ENCODE measurements around the gene TSEN34. TPM values are rescaled to one million over a fixed set of nuclear protein-coding genes. Genes with fewer than 3 reads are reported as not detected.
"Not testable (repeated sequence)": the region's sequence is repeated elsewhere in the genome, so short reads cannot be mapped to it uniquely, and the experiment has no call there.

TSEN34 gene
- total and polyA plus RNA-seq, 3 experiments from 2014 or later, result 22.4 to 38.2 (median 24.6) TPM

DNA sequence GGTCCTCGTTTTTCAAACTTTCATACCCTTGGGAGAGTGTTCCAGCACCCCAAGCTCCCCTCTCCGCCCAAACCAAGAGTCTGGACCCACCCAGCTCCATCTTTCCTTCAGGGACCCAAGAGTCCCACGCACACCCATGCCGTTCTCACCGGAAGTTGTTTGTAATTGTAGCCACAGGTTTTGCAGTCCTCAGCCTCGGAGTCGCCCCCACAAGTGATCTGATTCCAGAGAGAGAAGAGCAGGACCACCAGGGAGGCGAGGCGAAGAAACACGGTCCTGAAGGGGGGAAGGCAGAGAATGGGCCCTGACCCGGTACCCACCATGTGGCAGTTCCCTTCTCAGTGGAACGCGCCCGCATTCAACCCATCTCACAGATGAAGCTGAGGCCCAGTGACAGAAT lies 28.2 kb upstream of the TSEN34 start:
- H3K9me3 Mint-ChIP-seq, result no peaks in the 10 kb centered on the region
- no peaks in the 10 kb centered on the region for H3K36me3 ChIP-seq (ENCODE audit: insufficient read depth, low read length)
- CTCF ChIA-PET, result interaction anchor here (3.6 kb wide), 1 partner anchor 26 kb away, joined by 13 read pairs; the partner anchor contains the start of gene MBOAT7
- H3K27me3 Mint-ChIP-seq, result peaks cover 4 to 9% of the 10 kb centered on the region in 2 donors
- no peaks in the 10 kb centered on the region for H3K27me3 ChIP-seq (ENCODE audit: insufficient read depth, low read length, poor library complexity, severe bottlenecking)
- POLR2A ChIA-PET, result interaction anchor here (0.9 kb wide), 1 partner anchor 48 kb away, joined by 3 read pairs; no protein-coding TSS in a partner anchor
- H3K36me3 Mint-ChIP-seq, result peaks cover 0 to 22% (median 0%) of the 10 kb centered on the region in 3 donors
- peaks cover 49% of the 10 kb centered on the region for H3K4me1 ChIP-seq (ENCODE audit: insufficient read depth, low read length)
- H3K4me3 Mint-ChIP-seq, result peak overlapping the region; percentile 43 to 93 (median 83)
- H3K9me3 ChIP-seq (ENCODE audit: low read length), result no peaks in the 10 kb centered on the region
- peak overlapping the region; percentile 62 for H3K4me3 ChIP-seq (ENCODE audit: low read length)
- H3K27ac Mint-ChIP-seq, result peak overlapping the region in 3 of 8 donors; percentile 74 to 83 (median 79)
- DNase-seq, result no peak
- peak overlapping the region; percentile 38 for H3K27ac ChIP-seq (ENCODE audit: low read depth, low read length)
- H3K4me1 Mint-ChIP-seq, result peaks cover 41 to 61% (median 59%) of the 10 kb centered on the region in 3 donors

DNA sequence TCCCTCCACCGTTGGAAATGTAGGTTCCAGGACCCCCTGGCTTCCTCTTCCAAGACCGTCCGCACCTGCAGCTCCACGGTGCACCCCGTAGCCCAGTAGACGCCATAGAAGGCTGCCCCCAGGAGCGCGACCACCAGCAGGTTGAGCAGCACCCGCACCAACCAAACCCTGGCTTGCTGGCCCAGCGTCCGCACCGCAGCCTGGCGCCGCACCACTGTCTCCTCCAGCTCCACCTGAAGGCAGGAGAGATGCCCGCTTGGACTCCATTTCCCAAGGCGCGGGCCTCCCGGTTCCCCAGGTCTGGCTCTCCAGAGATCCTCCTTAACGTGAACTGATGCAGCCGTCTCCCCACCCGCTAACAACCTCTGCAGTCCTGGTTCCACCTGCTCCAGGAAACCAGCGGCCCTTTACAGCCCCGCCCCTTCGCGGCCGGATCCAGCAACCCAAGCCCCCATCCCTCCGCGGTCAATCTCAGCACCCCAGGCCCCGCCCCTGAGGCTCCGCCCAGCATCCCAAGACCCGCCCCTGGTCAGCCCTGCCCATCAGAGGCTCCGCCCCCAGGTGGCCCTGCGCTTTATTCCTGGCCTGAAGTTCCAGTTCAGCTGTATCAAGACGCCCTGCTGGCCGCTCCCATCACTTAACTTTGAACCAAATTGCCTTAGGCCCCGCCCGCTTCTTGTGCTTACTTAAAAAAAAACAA lies 26.6 kb upstream of the TSEN34 start:
- H3K9me3 ChIP-seq (ENCODE audit: low read length), result no peaks in the 10 kb centered on the region
- H3K27ac Mint-ChIP-seq, result peak overlapping the region in 5 of 8 donors; percentile 17 to 83 (median 70)
- POLR2A ChIA-PET, result interaction anchor here (0.6 to 1.2 kb wide), 2 partner anchors 25 to 70 kb away, joined by 3 to 4 read pairs; partner anchors contain the start of gene MBOAT7
- peaks cover 34 to 50% (median 45%) of the 10 kb centered on the region in 3 donors for H3K4me1 Mint-ChIP-seq
- peaks cover 36% of the 10 kb centered on the region for H3K4me1 ChIP-seq (ENCODE audit: insufficient read depth, low read length)
- peak overlapping the region; percentile 47 to 87 (median 80) for H3K4me3 Mint-ChIP-seq
- peaks cover 4 to 8% of the 10 kb centered on the region in 2 donors for H3K27me3 Mint-ChIP-seq
- no peaks in the 10 kb centered on the region for H3K27me3 ChIP-seq (ENCODE audit: insufficient read depth, low read length, poor library complexity, severe bottlenecking)
- CTCF ChIA-PET, result interaction anchor here (3.6 kb wide), 1 partner anchor 24 kb away, joined by 13 read pairs; the partner anchor contains the start of gene MBOAT7
- no peak overlapping the region for H3K27ac ChIP-seq (ENCODE audit: low read depth, low read length)
- H3K36me3 ChIP-seq (ENCODE audit: insufficient read depth, low read length), result no peaks in the 10 kb centered on the region
- DNase-seq, result peak; percentile 38 to 65 (median 61)
- H3K36me3 Mint-ChIP-seq, result peaks cover 0 to 7% (median 0%) of the 10 kb centered on the region in 3 donors
- no peak overlapping the region for H3K4me3 ChIP-seq (ENCODE audit: low read length)
- H3K9me3 Mint-ChIP-seq, result no peaks in the 10 kb centered on the region

DNA sequence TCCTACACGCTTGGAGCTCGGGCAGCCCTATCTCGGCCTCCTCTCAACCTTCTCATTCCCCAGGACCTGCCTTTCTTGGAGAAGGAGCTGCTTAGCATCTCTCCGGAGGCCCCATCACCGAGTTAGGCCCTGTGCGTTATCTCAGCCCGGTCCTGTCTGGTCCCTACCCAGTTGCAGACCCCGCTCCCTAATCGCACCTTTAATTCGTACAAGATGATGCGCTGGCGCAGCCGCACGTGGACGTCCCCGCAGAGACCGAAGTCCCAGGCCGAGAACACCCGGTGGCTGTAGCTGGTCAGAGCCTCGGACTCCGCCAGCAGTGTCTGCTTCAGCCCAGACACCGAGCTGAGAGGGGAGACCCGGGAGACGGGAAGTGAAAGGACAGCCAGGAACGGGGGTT lies 25.9 kb upstream of the TSEN34 start:
- Histone ChIP-seq H3K9me3 (ENCODE audit: low read length) (no peaks in the 10 kb centered on the region), H3K27me3 (ENCODE audit: insufficient read depth, low read length, poor library complexity, severe bottlenecking) (no peaks in the 10 kb centered on the region), H3K36me3 (ENCODE audit: insufficient read depth, low read length) (no peaks in the 10 kb centered on the region), H3K4me1 (ENCODE audit: insufficient read depth, low read length) (peaks cover 33% of the 10 kb centered on the region), H3K4me3 (ENCODE audit: low read length) (no peak overlapping the region), H3K27ac (ENCODE audit: low read depth, low read length) (no peak overlapping the region)
- POLR2A ChIA-PET, result no interaction called here
- Mint-ChIP-seq H3K4me1 (peaks cover 27 to 43% (median 38%) of the 10 kb centered on the region in 3 donors), H3K4me3 (no peak overlapping the region), H3K27me3 (peaks cover 4 to 8% of the 10 kb centered on the region in 2 donors), H3K27ac (peak overlapping the region in 1 of 8 donors; percentile 83), H3K36me3 (no peaks in the 10 kb centered on the region), H3K9me3 (no peaks in the 10 kb centered on the region)
- CTCF ChIA-PET, result interaction anchor here (0.7 to 3.6 kb wide), 2 partner anchors 24 to 67 kb away, joined by 3 to 13 read pairs; partner anchors contain the start of gene MBOAT7
- no peak for DNase-seq

DNA sequence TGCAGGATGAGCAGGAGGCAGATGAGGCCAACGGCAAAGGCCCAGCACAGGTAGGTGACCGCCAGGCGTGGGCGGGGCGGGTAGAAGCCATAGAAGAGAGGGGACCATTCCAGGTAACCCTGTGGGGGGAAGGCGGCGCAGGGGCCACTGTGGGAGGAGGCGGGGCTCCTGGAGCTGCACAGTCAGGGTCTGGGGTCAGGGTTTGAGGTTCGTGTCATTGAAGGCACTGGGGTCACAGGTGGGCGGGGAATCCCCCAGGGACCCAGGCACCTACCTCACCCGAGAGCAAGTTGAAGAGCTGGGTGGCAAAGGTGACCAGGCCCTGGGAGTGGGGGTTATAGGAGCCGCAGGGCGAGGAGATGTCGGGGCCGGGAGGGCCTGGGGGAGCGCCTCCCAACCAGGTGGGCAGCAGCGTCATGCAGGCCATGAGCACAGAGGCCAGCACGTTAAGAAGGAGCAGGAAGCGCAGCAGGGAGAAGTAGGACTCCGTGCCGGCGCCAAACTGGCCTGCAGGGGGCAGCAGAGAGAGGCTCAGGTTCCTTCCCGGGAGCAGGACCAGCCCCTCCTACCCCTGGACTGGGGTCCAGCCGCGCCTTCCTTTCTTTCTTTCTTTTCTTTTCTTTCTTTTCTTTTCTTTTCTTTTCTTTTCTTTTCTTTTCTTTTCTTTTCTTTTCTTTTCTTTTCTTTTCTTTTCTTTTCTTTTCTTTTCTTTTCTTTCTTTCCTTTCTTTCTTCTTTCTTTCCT lies 22.8 kb upstream of the TSEN34 start:
- Mint-ChIP-seq H3K36me3 (no peaks in the 10 kb centered on the region), H3K9me3 (no peaks in the 10 kb centered on the region), H3K27ac (peak overlapping the region in 4 of 8 donors; percentile 24 to 71 (median 36)), H3K27me3 (peaks cover 0 to 3% of the 10 kb centered on the region in 2 donors), H3K4me3 (peak overlapping the region in 1 of 7 donors; percentile 20), H3K4me1 (peaks cover 8 to 20% (median 13%) of the 10 kb centered on the region in 3 donors)
- DNase-seq, result peak; percentile 77 to 92 (median 90)
- Histone ChIP-seq H3K4me3 (ENCODE audit: low read length) (no peak overlapping the region), H3K4me1 (ENCODE audit: insufficient read depth, low read length) (peaks cover 13% of the 10 kb centered on the region), H3K27me3 (ENCODE audit: insufficient read depth, low read length, poor library complexity, severe bottlenecking) (no peaks in the 10 kb centered on the region), H3K9me3 (ENCODE audit: low read length) (no peaks in the 10 kb centered on the region), H3K27ac (ENCODE audit: low read depth, low read length) (no peak overlapping the region), H3K36me3 (ENCODE audit: insufficient read depth, low read length) (no peaks in the 10 kb centered on the region)
- CTCF ChIA-PET, result interaction anchor here (0.7 to 1.9 kb wide), 6 partner anchors 9 to 98 kb away, joined by 3 to 9 read pairs (median 6); partner anchors contain the start of genes LENG1, MBOAT7 and TSEN34
- POLR2A ChIA-PET, result interaction anchor here (1.6 kb wide), 1 partner anchor 22 kb away, joined by 8 read pairs; the partner anchor contains the start of gene MBOAT7

DNA sequence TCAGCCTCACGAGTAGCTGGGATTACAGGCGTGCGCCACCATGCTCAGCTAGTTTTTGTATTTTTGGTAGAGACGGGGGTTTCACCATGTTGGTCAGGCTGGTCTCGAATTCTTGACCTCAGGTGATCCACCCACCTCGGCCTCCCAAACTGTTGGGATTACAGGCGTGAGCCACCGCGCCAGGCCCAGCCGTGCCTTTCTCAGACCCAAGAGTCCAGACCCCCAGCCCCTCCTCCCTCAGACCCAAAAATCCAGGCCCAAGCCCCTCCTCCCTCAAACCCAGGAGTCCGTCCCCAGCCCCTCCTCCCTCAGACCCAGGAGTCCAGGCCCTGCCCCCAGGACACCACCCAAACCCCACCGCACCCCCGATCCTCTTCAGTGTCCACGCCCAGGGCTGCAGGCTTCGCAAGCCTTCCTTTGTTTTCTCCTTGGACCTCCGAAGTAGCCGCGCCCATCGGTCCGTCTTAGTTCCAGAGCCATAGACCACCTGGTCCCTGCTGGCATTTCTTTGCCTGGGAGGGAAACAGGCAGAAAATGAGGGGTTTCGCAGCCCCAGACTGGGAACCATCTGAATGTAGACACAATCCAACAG lies 21.9 kb upstream of the TSEN34 start:
- no peak overlapping the region for H3K27ac Mint-ChIP-seq
- Histone ChIP-seq H3K27me3 (ENCODE audit: insufficient read depth, low read length, poor library complexity, severe bottlenecking) (no peaks in the 10 kb centered on the region), H3K36me3 (ENCODE audit: insufficient read depth, low read length) (no peaks in the 10 kb centered on the region), H3K4me1 (ENCODE audit: insufficient read depth, low read length) (peaks cover 4% of the 10 kb centered on the region), H3K4me3 (ENCODE audit: low read length) (no peak overlapping the region), H3K9me3 (ENCODE audit: low read length) (no peaks in the 10 kb centered on the region), H3K27ac (ENCODE audit: low read depth, low read length) (no peak overlapping the region)
- no peaks in the 10 kb centered on the region for H3K9me3 Mint-ChIP-seq
- no peak overlapping the region for H3K4me3 Mint-ChIP-seq
- POLR2A ChIA-PET, result interaction anchor here (0.7 kb wide), 2 partner anchors 27 to 1430 kb away, joined by 3 to 4 read pairs; partner anchors contain the start of gene FIZ1
- H3K27me3 Mint-ChIP-seq, result peaks cover 0 to 3% of the 10 kb centered on the region in 2 donors
- CTCF ChIA-PET, result interaction anchor here (0.9 to 1.7 kb wide), 3 partner anchors 19 to 96 kb away, joined by 3 to 6 read pairs (median 3); no protein-coding TSS in a partner anchor
- peaks cover 6 to 13% (median 8%) of the 10 kb centered on the region in 3 donors for H3K4me1 Mint-ChIP-seq
- H3K36me3 Mint-ChIP-seq, result no peaks in the 10 kb centered on the region
- no peak for DNase-seq

DNA sequence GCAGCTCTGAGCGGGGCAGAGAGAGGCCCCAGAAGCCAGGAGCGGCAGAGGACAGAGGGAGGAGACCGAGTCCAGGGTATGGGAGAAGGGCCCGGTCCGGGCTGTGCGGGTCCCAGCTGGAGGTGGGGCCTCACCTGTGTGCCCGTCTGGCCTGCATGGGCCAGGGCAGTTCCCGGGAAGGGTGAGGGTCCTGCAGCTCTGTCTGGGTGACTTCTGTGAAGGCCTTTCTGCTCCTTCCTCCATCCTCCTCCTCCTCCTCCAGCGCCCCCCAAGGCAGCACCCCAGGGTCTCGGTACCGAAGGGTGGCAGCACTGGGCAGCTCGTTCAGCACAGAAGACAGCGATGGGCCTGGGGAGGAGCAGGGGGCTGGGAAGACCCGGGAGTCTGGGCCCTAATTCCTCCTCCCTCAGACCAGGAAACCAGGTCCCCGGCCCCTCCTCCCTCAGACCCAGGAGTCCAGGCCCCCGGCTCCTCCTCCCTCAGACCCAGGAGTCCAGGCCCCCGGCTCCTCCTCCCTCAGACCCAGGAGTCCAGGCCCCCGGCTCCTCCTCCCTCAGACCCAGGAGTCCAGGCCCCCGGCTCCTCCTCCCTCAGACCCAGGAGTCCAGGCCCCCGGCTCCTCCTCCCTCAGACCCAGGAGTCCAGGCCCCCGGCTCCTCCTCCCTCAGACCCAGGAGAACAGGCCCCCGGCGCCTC lies 19.2 kb upstream of the TSEN34 start:
- H3K36me3 Mint-ChIP-seq; H3K27ac ChIP-seq (ENCODE audit: low read depth, low read length); H3K27me3 Mint-ChIP-seq; DNase-seq; H3K4me3 ChIP-seq (ENCODE audit: low read length); H3K4me1 ChIP-seq (ENCODE audit: insufficient read depth, low read length); H3K4me1 Mint-ChIP-seq; H3K9me3 ChIP-seq (ENCODE audit: low read length); CTCF ChIA-PET; H3K4me3 Mint-ChIP-seq; H3K9me3 Mint-ChIP-seq; H3K27me3 ChIP-seq (ENCODE audit: insufficient read depth, low read length, poor library complexity, severe bottlenecking); POLR2A ChIA-PET; H3K36me3 ChIP-seq (ENCODE audit: insufficient read depth, low read length); H3K27ac Mint-ChIP-seq: not testable (repeated sequence)
